Ishikawa (cell line): Measurements from ENCODE around the gene PRPF8.

ENCODE experiments used
- CEBPB ChIP-seq: IDR thresholded peaks from 2 replicates; pipeline ENCODE4 v1.6.1; 2012
- CREB1 ChIP-seq: IDR thresholded peaks from 2 replicates; pipeline ENCODE4 v1.6.1; 2012; ENCODE audit warnings: low read depth
- EGR1 ChIP-seq: IDR thresholded peaks from 2 replicates; pipeline ENCODE4 v1.6.1; 2012
- EP300 ChIP-seq: IDR thresholded peaks from 2 replicates; pipeline ENCODE4 v1.6.1; 2012; ENCODE audit warnings: borderline replicate concordance
- FOXM1 ChIP-seq: IDR thresholded peaks from 2 replicates; pipeline ENCODE4 v1.6.1; 2012; ENCODE audit warnings: low read depth, borderline replicate concordance
- NFIC ChIP-seq: IDR thresholded peaks from 2 replicates; pipeline ENCODE4 v1.6.1; 2012
- RAD21 ChIP-seq: IDR thresholded peaks from 2 replicates; pipeline ENCODE4 v1.6.1; 2012; ENCODE audit warnings: low read depth
- TAF1 ChIP-seq: IDR thresholded peaks from 2 replicates; pipeline ENCODE4 v1.6.1; 2012; ENCODE audit warnings: low read depth, mild to moderate bottlenecking
- TCF12 ChIP-seq: IDR thresholded peaks from 2 replicates; pipeline ENCODE4 v1.6.1; 2012; ENCODE audit warnings: low read depth
- TEAD4 ChIP-seq: IDR thresholded peaks from 2 replicates; pipeline ENCODE4 v1.6.1; 2012
- YY1 ChIP-seq: IDR thresholded peaks from 2 replicates; pipeline ENCODE4 v1.6.1; 2012; ENCODE audit warnings: low read depth
- ZBTB7A ChIP-seq: IDR thresholded peaks from 2 replicates; pipeline ENCODE4 v1.6.1; 2012; ENCODE audit warnings: low read depth
- TF ChIP-seq, protein P1 (sequence below): IDR thresholded peaks from 2 replicates; pipeline ENCODE4 v1.6.1; 2012; ENCODE audit warnings: low read depth, mild to moderate bottlenecking
- TF ChIP-seq, protein P2 (sequence below): IDR thresholded peaks from 2 replicates; pipeline ENCODE4 v1.6.1; 2012
- TF ChIP-seq, protein P3 (sequence below): IDR thresholded peaks from 2 replicates; pipeline ENCODE4 v1.6.1; 2012

PRPF8 gene

DNA sequence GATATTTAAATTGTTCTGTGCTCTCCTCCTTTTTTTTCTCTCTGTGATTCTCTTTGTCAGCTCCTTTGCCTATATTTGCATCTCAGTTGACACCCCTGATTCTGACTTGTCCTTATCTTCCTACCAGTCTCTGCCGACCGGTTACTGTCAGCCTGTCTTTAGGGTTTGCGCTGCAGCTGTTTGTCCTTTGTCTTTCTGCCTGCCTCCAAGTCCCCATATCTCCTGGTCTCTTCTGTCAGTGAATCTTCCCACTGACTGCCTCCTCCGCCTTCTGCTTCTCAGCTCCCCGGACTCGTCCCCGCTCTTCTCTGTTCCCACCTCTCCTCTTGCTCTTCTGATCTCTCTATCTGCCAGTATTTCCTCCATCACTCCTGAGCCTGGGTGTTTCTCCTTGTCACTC lies 20.3 kb upstream of the PRPF8 start:
- no peak for TF ChIP-seq TCF12
- TF ChIP-seq, protein P1, sequence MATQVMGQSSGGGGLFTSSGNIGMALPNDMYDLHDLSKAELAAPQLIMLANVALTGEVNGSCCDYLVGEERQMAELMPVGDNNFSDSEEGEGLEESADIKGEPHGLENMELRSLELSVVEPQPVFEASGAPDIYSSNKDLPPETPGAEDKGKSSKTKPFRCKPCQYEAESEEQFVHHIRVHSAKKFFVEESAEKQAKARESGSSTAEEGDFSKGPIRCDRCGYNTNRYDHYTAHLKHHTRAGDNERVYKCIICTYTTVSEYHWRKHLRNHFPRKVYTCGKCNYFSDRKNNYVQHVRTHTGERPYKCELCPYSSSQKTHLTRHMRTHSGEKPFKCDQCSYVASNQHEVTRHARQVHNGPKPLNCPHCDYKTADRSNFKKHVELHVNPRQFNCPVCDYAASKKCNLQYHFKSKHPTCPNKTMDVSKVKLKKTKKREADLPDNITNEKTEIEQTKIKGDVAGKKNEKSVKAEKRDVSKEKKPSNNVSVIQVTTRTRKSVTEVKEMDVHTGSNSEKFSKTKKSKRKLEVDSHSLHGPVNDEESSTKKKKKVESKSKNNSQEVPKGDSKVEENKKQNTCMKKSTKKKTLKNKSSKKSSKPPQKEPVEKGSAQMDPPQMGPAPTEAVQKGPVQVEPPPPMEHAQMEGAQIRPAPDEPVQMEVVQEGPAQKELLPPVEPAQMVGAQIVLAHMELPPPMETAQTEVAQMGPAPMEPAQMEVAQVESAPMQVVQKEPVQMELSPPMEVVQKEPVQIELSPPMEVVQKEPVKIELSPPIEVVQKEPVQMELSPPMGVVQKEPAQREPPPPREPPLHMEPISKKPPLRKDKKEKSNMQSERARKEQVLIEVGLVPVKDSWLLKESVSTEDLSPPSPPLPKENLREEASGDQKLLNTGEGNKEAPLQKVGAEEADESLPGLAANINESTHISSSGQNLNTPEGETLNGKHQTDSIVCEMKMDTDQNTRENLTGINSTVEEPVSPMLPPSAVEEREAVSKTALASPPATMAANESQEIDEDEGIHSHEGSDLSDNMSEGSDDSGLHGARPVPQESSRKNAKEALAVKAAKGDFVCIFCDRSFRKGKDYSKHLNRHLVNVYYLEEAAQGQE: no peak
- no peak for TF ChIP-seq YY1

DNA sequence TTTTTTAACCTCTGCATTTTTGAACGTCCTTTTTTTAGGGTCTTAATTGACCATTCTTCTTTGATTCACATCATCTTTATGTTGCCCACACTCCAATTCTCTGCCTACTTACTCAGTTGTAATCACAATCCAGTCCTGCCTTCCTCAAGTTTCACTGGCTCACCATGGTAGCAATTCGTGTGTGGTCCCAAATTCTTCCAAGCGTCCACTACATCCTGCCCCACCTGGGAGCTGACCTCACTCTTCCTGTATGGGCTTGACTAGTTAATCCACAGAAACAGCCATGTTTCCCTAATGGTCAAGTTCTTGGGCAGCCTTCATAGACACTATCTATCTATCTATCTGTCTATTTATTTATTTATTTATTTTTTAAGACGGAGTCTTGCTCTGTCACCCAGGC lies 18.4 kb upstream of the PRPF8 start:
- TF ChIP-seq TEAD4 (no peak), NFIC (no peak), TCF12 (no peak), CEBPB (no peak), YY1 (no peak), EP300 (no peak), TAF1 (no peak), FOXM1 (no peak), EGR1 (no peak), CREB1 (no peak), ZBTB7A (no peak), RAD21 (no peak)
- TF ChIP-seq, protein P2, sequence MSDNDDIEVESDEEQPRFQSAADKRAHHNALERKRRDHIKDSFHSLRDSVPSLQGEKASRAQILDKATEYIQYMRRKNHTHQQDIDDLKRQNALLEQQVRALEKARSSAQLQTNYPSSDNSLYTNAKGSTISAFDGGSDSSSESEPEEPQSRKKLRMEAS: no peak
- TF ChIP-seq, protein P3, sequence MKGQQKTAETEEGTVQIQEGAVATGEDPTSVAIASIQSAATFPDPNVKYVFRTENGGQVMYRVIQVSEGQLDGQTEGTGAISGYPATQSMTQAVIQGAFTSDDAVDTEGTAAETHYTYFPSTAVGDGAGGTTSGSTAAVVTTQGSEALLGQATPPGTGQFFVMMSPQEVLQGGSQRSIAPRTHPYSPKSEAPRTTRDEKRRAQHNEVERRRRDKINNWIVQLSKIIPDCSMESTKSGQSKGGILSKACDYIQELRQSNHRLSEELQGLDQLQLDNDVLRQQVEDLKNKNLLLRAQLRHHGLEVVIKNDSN: no peak

DNA sequence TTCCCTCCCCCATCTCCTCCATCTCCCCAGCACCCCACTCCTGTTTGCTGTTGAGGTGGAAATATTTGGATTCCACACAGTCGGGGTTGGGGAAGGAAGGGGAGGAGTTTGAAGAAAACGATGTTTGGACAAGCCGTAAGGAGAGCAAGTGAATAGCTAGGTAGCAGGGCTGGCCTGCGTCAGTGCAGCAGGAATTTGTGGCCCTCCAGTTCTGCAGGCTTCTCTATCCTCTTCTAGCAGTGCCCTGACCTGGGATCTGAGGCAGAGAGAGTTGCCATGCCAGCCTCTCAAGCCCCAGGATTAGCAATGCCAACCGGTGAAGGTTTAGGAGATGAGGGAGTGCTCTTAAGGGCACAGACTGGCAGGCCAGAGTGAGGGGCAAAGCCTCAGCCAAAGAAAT lies 13.0 kb upstream of the PRPF8 start:
- no peak for TF ChIP-seq ZBTB7A
- no peak for TF ChIP-seq EP300
- no peak for TF ChIP-seq YY1
- TF ChIP-seq RAD21: no peak
- no peak for TF ChIP-seq FOXM1
- TF ChIP-seq TCF12: no peak
- TF ChIP-seq, protein P1: no peak
- no peak for TF ChIP-seq CEBPB
- no peak for TF ChIP-seq EGR1
- TF ChIP-seq, protein P2: no peak
- TF ChIP-seq TEAD4: no peak
- TF ChIP-seq CREB1: no peak
- TF ChIP-seq, protein P3: no peak
- TF ChIP-seq TAF1: no peak
- no peak for TF ChIP-seq NFIC

DNA sequence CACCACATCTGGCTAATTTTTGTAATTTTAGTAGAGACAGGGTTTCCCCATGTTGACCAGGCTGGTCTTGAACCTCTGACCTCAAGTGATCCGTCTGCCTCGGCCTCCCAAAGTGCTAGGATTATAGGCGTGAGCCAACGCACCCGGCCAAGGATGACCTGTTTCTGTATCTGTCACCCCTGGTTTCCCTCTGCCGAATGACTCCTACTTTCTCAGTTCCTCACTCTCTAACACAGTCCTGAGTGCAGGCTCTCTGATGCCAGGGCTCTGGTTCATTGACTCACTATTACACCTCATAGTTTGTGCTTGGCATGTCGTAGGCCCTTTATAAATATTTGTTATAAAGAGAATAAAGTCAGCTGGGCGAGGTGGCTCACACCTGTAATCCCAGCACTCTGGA lies 10.7 kb upstream of the PRPF8 start:
- TF ChIP-seq TEAD4 (no peak), EGR1 (no peak), ZBTB7A (no peak), NFIC (no peak), FOXM1 (no peak), RAD21 (no peak), CREB1 (no peak), TCF12 (no peak), YY1 (no peak)
- TF ChIP-seq, protein P3: no peak
- TF ChIP-seq, protein P2: no peak

DNA sequence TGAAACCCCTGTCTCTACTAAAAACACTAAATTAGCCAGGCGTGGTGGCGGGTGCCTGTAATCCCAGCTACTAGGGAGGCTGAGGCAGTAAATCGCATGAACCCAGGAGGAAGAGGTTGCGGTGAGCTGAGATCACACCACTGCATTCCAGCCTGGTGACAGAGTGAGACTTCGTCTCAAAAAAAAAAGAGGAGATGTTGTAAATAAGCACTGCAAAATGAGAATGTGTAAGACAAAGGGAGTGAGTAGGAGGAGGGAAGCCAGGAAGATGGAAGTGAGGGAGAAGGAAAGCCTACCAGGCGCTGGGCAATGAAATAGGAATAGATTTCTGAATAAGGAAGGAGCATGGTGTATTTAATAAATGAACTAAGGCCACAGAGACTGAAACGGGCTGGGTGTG lies 8.7 kb upstream of the PRPF8 start:
- TF ChIP-seq TCF12 (no peak), FOXM1 (no peak), EP300 (no peak), TEAD4 (no peak), TAF1 (no peak), YY1 (no peak), ZBTB7A (no peak), NFIC (no peak), RAD21 (no peak), EGR1 (no peak), CREB1 (no peak), CEBPB (no peak)
- TF ChIP-seq, protein P2: no peak
- TF ChIP-seq, protein P3: no peak
- TF ChIP-seq, protein P1: no peak
